GM23338 (cell line): ENCODE results near the gene MRPL20. TPM values are rescaled to one million over a fixed set of nuclear protein-coding genes. Genes with fewer than 3 reads are reported as not detected.

Experiments used
- ATAC-seq: fragments of 200-7000 bp; cut with Tn5 transposase; 3 replicates; pipeline ENCODE4 v1.9.1; 2020
- DNase-seq: peaks from one replicate; pipeline ENCODE4 v3.0.0-alpha.2; 2015; ENCODE audit warnings: low spot score
- H2AFZ ChIP-seq: fragments of 200-600 bp; sonication (generic); 2 replicates; pipeline ENCODE4 v1.8.0; 2016; ENCODE audit warnings: antibody characterized with exemption, mild to moderate bottlenecking, moderate library complexity
- H3F3A ChIP-seq: fragments of 200-600 bp; sonication (generic); replicated peaks from 2 replicates; pipeline ENCODE4 v1.8.0; 2017; ENCODE audit warnings: antibody characterized with exemption, mixed run types, low read depth
- H3K27ac ChIP-seq: fragments of 200-600 bp; sonication (generic); 2 replicates; pipeline ENCODE4 v1.6.1; 2016; ENCODE audit warnings: low read depth
- H3K27me3 ChIP-seq: fragments of 200-600 bp; sonication (generic); 2 replicates; pipeline ENCODE4 v1.8.0; 2016; ENCODE audit warnings: mild to moderate bottlenecking, mixed run types, moderate library complexity; ENCODE audit not compliant: insufficient read depth
- H3K36me3 ChIP-seq: fragments of 200-600 bp; sonication (generic); 2 replicates; pipeline ENCODE4 v1.8.0; 2016; ENCODE audit warnings: mild to moderate bottlenecking; ENCODE audit not compliant: insufficient read depth
- H3K4me1 ChIP-seq: fragments of 200-600 bp; sonication (generic); 2 replicates; pipeline ENCODE4 v1.8.0; 2016; ENCODE audit warnings: mild to moderate bottlenecking, moderate library complexity; ENCODE audit not compliant: insufficient read depth
- H3K4me2 ChIP-seq: fragments of 200-600 bp; sonication (generic); 2 replicates; pipeline ENCODE4 v1.7.1; 2017; ENCODE audit warnings: mixed run types
- H3K4me3 ChIP-seq: fragments of 200-600 bp; sonication (generic); 2 replicates; pipeline ENCODE4 v1.6.1; 2016; ENCODE audit warnings: mixed run types
- H3K79me2 ChIP-seq: fragments of 200-600 bp; sonication (generic); replicated peaks from 2 replicates; pipeline ENCODE4 v1.8.0; 2017; ENCODE audit warnings: mild to moderate bottlenecking; ENCODE audit not compliant: insufficient read depth
- H3K9me2 ChIP-seq: fragments of 200-600 bp; sonication (generic); 2 replicates; pipeline ENCODE4 v1.8.0; 2017; ENCODE audit not compliant: insufficient read depth
- H4K20me1 ChIP-seq: fragments of 200-600 bp; sonication (generic); replicated peaks from 2 replicates; pipeline ENCODE4 v1.8.0; 2017; ENCODE audit warnings: mild to moderate bottlenecking; ENCODE audit not compliant: insufficient read depth
- H3K27ac Mint-ChIP-seq: 2 replicates; pipeline ENCODE4 v1.8.0; 2020; ENCODE audit warnings: inconsistent platforms, mild to moderate bottlenecking, moderate library complexity, mixed read lengths
- H3K27me3 Mint-ChIP-seq: 3 replicates; pipeline ENCODE4 v1.8.0; 2022; ENCODE audit warnings: low read depth, mild to moderate bottlenecking, moderate library complexity, mixed read lengths, inconsistent platforms; ENCODE audit not compliant: insufficient read depth, poor library complexity
- H3K36me3 Mint-ChIP-seq: 3 replicates; pipeline ENCODE4 v1.8.0; 2021; ENCODE audit warnings: low read depth, mild to moderate bottlenecking, inconsistent platforms, moderate library complexity, mixed read lengths
- H3K4me1 Mint-ChIP-seq: 3 replicates; pipeline ENCODE4 v1.8.0; 2020; ENCODE audit warnings: mild to moderate bottlenecking, inconsistent platforms, mixed read lengths
- H3K4me3 Mint-ChIP-seq: 3 replicates; pipeline ENCODE4 v1.8.0; 2021; ENCODE audit warnings: moderate library complexity, mild to moderate bottlenecking, inconsistent platforms, mixed read lengths
- H3K9me3 Mint-ChIP-seq: 3 replicates; pipeline ENCODE4 v1.8.0; 2020; ENCODE audit warnings: moderate library complexity, mild to moderate bottlenecking, inconsistent platforms, mixed read lengths
- ETS1 ChIP-seq: IDR thresholded peaks from 2 replicates; pipeline ENCODE4 v1.6.1; 2016; ENCODE audit warnings: antibody characterized with exemption
- EZH2phosphoT487 ChIP-seq: fragments of 200-600 bp; sonication (generic); IDR thresholded peaks from one replicate; pipeline ENCODE4 v1.8.1; 2018; ENCODE audit warnings: antibody characterized with exemption; ENCODE audit not compliant: unreplicated experiment
- NANOG ChIP-seq: IDR thresholded peaks from 2 replicates; pipeline ENCODE4 v1.6.1; 2016; ENCODE audit warnings: antibody characterized with exemption, borderline replicate concordance
- POLR2AphosphoS5 ChIP-seq: IDR thresholded peaks from 2 replicates; pipeline ENCODE4 v1.6.1; 2016; ENCODE audit warnings: antibody characterized with exemption, low read depth
- STAT1 ChIP-seq: IDR thresholded peaks from one replicate; pipeline ENCODE4 v1.6.1; 2016; ENCODE audit warnings: antibody characterized with exemption; ENCODE audit not compliant: unreplicated experiment
- ZNF331 ChIP-seq: fragments of 250-450 bp; sonication (Bioruptor Pico); IDR thresholded peaks from 2 replicates; pipeline ENCODE4 v1.5.0; 2020; ENCODE audit warnings: low read depth, mild to moderate bottlenecking, moderate library complexity
- polyA plus RNA-seq: library from polyadenylated mRNA; unstranded; fragments of >200 nt; fragmentation: Nextera tagmentation; extraction: Ambion mirVana; gene quantifications from 2 replicates; pipeline ENCODE4 v1.2.1, GENCODE V29; 2016
- total RNA-seq: library from RNA; depleted of rRNA; stranded (reverse); fragments of >200 nt; shearing (Covaris generic); gene quantifications from 2 replicates; pipeline ENCODE4 v1.2.3, GENCODE V29; 2014
- TF ChIP-seq, protein P1 (sequence below), 2 experiments: fragments of 200-600 bp in 1 of 2; sonication (generic) in 1 of 2; conservative IDR thresholded peaks; 2 replicates each; pipeline versions ENCODE4 v1.5.1 to v1.6.1; 2016 to 2017; ENCODE audit warnings: antibody characterized with exemption in 2 of 2, low read depth in 2 of 2, mild to moderate bottlenecking in 2 of 2, moderate library complexity in 1 of 2
- TF ChIP-seq, protein P2 (sequence below): IDR thresholded peaks from one replicate; pipeline ENCODE4 v1.6.1; 2018; ENCODE audit warnings: antibody characterized with exemption; ENCODE audit not compliant: unreplicated experiment

Gene MRPL20
- total and polyA plus RNA-seq, 2 experiments from 2014 or later: 173 to 319 TPM

DNA sequence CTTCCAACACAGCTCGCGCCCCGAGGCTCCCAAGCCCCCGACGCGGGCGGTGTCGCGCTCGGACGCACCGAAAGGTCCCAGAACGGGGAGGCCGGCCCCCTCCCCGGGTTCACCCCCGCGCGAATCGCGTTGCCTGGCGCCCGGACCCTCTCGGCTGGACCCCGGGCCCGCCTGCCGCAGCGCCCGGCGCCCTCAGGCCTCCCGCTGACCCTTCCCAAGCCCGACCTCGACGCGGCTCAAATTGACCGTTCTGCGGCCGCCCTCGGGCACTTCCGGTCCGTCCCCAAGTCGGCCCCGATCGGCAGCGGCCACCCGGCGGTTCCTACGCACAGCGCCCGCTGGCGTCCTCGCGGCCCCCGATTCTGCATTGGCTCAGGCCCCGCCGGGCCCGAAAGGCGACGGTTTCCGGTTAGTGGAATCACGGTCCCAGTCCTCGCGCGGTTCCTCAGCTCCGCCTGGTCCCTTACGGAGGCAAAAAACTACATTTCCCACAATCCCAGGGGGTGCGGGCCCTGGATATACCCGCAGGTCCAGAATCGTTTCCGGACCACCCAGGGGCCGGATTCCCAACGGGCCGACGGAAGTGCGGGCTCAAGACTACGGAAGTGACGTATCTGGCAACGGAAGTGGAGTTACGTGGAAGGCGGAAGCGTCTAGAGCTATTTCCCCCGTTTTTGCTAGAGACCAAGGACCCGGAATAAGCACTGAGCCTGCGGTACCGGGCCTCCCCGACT is 32.0 kb downstream of the MRPL20 start, which contains the start of gene AURKAIP1 (continued):
- TF ChIP-seq, protein P1, sequence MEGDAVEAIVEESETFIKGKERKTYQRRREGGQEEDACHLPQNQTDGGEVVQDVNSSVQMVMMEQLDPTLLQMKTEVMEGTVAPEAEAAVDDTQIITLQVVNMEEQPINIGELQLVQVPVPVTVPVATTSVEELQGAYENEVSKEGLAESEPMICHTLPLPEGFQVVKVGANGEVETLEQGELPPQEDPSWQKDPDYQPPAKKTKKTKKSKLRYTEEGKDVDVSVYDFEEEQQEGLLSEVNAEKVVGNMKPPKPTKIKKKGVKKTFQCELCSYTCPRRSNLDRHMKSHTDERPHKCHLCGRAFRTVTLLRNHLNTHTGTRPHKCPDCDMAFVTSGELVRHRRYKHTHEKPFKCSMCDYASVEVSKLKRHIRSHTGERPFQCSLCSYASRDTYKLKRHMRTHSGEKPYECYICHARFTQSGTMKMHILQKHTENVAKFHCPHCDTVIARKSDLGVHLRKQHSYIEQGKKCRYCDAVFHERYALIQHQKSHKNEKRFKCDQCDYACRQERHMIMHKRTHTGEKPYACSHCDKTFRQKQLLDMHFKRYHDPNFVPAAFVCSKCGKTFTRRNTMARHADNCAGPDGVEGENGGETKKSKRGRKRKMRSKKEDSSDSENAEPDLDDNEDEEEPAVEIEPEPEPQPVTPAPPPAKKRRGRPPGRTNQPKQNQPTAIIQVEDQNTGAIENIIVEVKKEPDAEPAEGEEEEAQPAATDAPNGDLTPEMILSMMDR (conservative IDR thresholded peaks at IDR 0.05; ENCODE audit: low read depth in 2 of 2): peak in 1 of 2 experiments; percentile 26; a peak in 2 of 4 replicates
- TF ChIP-seq NANOG (no peak), POLR2AphosphoS5 (peak; percentile 81), ETS1 (peak; percentile 96), ZNF331 (CRISPR knock-in tag) (peak; percentile 42)

- peaks cover 21% of the 10 kb centered on the region for H3K79me2 ChIP-seq
- H3K4me1 ChIP-seq: peaks cover 9% of the 10 kb centered on the region
- H4K20me1 ChIP-seq: peaks cover 12% of the 10 kb centered on the region
- DNase-seq (peak; percentile 40), ATAC-seq (no peak; the same call in 2 of the 3 replicates)
- Mint-ChIP-seq H3K27ac (peak overlapping the region; percentile 62), H3K9me3 (no peaks in the 10 kb centered on the region; the same call in 2 of the 3 replicates), H3K4me1 (peaks cover 7% of the 10 kb centered on the region), H3K4me3 (peak overlapping the region; percentile 90), H3K36me3 (peaks cover 9% of the 10 kb centered on the region; the same call in 2 of the 3 replicates), H3K27me3 (peaks cover 5% of the 10 kb centered on the region)
- no peaks in the 10 kb centered on the region for H3K9me2 ChIP-seq
- peak overlapping the region; percentile 88 for H3K4me2 ChIP-seq
- H2AFZ ChIP-seq: no peak overlapping the region
- peak overlapping the region; percentile 70; the same call in 1 of the 2 replicates for H3K27ac ChIP-seq
- no peaks in the 10 kb centered on the region for H3K27me3 ChIP-seq
- H3F3A ChIP-seq: peaks cover 19% of the 10 kb centered on the region
- no peaks in the 10 kb centered on the region for H3K36me3 ChIP-seq
- H3K4me3 ChIP-seq: peak overlapping the region; percentile 96
- TF ChIP-seq NANOG (no peak), STAT1 (no peak), POLR2AphosphoS5 (no peak), EZH2phosphoT487 (no peak)
- TF ChIP-seq, protein P1 (conservative IDR thresholded peaks at IDR 0.05; ENCODE audit: low read depth in 2 of 2): no peak
- TF ChIP-seq, protein P2, sequence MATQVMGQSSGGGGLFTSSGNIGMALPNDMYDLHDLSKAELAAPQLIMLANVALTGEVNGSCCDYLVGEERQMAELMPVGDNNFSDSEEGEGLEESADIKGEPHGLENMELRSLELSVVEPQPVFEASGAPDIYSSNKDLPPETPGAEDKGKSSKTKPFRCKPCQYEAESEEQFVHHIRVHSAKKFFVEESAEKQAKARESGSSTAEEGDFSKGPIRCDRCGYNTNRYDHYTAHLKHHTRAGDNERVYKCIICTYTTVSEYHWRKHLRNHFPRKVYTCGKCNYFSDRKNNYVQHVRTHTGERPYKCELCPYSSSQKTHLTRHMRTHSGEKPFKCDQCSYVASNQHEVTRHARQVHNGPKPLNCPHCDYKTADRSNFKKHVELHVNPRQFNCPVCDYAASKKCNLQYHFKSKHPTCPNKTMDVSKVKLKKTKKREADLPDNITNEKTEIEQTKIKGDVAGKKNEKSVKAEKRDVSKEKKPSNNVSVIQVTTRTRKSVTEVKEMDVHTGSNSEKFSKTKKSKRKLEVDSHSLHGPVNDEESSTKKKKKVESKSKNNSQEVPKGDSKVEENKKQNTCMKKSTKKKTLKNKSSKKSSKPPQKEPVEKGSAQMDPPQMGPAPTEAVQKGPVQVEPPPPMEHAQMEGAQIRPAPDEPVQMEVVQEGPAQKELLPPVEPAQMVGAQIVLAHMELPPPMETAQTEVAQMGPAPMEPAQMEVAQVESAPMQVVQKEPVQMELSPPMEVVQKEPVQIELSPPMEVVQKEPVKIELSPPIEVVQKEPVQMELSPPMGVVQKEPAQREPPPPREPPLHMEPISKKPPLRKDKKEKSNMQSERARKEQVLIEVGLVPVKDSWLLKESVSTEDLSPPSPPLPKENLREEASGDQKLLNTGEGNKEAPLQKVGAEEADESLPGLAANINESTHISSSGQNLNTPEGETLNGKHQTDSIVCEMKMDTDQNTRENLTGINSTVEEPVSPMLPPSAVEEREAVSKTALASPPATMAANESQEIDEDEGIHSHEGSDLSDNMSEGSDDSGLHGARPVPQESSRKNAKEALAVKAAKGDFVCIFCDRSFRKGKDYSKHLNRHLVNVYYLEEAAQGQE: no peak
Measured at GRCh38 chr1:1374589-1374928, 32.5 kb downstream of the MRPL20 start.
